ENCODE measurements around the gene PDLIM4.

DNA sequence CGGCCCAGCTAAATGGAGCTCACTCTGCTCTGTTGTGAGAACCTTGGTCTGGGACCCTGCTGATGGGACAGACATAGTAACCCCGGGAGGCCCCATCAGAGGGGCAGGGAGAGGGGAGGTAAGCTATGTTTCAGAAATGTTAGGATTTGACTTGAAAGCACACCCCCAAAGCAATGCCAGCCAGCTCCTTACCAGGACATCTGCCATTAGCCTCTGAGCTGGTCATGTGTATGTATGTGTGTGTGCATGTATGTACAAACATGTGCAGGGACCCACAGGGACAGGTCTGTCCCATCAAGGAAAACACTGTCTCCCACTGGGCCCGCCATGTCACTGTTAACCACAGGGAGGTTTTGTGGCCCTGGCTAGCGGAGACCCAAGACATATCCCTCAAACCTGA is 51.2 kb downstream of the PDLIM4 start:
- TF ChIP-seq, protein P1, sequence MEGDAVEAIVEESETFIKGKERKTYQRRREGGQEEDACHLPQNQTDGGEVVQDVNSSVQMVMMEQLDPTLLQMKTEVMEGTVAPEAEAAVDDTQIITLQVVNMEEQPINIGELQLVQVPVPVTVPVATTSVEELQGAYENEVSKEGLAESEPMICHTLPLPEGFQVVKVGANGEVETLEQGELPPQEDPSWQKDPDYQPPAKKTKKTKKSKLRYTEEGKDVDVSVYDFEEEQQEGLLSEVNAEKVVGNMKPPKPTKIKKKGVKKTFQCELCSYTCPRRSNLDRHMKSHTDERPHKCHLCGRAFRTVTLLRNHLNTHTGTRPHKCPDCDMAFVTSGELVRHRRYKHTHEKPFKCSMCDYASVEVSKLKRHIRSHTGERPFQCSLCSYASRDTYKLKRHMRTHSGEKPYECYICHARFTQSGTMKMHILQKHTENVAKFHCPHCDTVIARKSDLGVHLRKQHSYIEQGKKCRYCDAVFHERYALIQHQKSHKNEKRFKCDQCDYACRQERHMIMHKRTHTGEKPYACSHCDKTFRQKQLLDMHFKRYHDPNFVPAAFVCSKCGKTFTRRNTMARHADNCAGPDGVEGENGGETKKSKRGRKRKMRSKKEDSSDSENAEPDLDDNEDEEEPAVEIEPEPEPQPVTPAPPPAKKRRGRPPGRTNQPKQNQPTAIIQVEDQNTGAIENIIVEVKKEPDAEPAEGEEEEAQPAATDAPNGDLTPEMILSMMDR (IDR thresholded peaks at IDR 0.05), result no peak
- no peak for TF ChIP-seq POLR2A (IDR thresholded peaks at IDR 0.05)
- no peak for TF ChIP-seq EP300 (IDR thresholded peaks at IDR 0.05)

All from ovary (tissue), 3 donors.